ENCODE data around the gene HDAC4. TPM values are rescaled to one million over a fixed set of nuclear protein-coding genes. Genes with fewer than 3 reads are reported as not detected.
A peak's percentile ranks its signal among the peaks of the same experiment; 100 is the strongest.

HDAC4 gene
- total and polyA plus RNA-seq, 2 of the 8 experiments (the other 6 are each of a cell fraction or from before 2014, with no cell fraction given) = 15.4 to 31.5 TPM

DNA sequence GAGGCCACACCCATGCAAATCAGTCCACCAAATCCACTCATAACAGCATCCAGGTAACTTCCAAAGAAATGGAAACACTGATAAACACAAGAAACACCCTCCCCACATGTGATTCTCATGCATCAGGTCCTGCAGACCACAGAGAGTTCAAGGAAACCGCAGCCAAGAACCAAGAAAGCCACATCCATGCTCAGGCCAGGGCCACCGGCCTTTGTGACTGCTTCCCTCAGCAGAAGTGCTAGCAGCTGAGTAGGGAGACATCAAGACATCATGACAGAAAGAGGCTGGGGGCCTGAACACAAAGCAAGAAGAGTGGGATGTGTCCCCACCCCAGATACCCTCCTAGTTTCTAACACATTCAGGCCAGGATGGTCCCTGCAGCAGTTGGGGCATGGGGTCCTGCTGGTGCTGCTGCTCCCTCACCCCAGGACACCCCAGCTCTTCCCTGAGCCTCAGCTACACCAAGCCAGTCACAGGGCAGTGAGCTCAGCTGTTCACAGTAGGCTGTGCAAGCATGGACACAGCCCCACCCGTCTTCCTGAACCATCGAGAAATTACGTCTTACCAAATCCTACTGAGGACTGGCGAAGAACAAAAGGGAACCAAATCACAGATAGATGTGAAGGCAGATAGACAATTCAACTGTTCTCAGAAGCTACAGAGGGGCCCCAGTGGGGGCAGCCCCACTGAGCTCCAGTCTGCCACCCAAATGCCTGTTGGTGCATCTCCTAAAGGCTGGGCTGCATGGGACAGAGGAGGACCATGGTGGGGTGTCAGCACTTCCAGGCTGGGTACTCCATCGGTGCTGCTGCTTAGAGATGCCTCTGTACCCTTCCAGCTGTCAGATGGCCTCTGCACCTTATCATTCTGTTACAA, 60.9 kb downstream of the HDAC4 start:
- H3K79me2 ChIP-seq (ENCODE audit: control insufficient read depth in 1 of 2, insufficient read depth in 2 of 2, low read length in 2 of 2) = peaks cover 7 to 96% of the 10 kb centered on the region in 2 experiments; a peak in 3 of 4 replicates
- CTCF ChIA-PET (ENCODE audit: partially characterized antibody) = interaction anchor here (0.8 to 1.2 kb wide), 2 partner anchors 146 to 195 kb away, joined by 3 to 5 read pairs; no protein-coding TSS in a partner anchor
- H2BK20ac ChIP-seq (ENCODE audit: low read length) = no peak overlapping the region
- no peak overlapping the region for H3K18ac ChIP-seq (ENCODE audit: extremely low read depth, low read length)
- no peak overlapping the region for H3K14ac ChIP-seq (ENCODE audit: insufficient read length)
- no peak overlapping the region for H2BK12ac ChIP-seq (ENCODE audit: low read depth, low read length)
- POLR2A ChIA-PET (ENCODE audit: partially characterized antibody) = interaction anchor here (1.7 kb wide), 1 partner anchor 90 kb away, joined by 4 read pairs; no protein-coding TSS in a partner anchor
- H2BK5ac ChIP-seq (ENCODE audit: low read depth, low read length) = no peak overlapping the region
- no peak overlapping the region for H3K4me2 ChIP-seq (ENCODE audit: insufficient read depth in 1 of 2, low read depth in 2 of 2, low read length in 2 of 2)
- H3K27me3 ChIP-seq (replicated peaks in 1 of 4; ENCODE audit: control insufficient read depth in 3 of 4, extremely low read depth in 1 of 4, insufficient read depth in 3 of 4, low read length in 3 of 4) = no peaks in the 10 kb centered on the region
- H2BK120ac ChIP-seq (replicated peaks; ENCODE audit: low read depth, low read length) = no peak overlapping the region
- H4K20me1 ChIP-seq (replicated peaks in 1 of 2; ENCODE audit: control insufficient read depth in 1 of 2, insufficient read depth in 2 of 2, low read length in 2 of 2) = peaks cover 19 to 33% of the 10 kb centered on the region in 2 experiments
- peaks cover 27% of the 10 kb centered on the region for H3K79me1 ChIP-seq (ENCODE audit: low read depth, low read length)
- no peak overlapping the region for H2AFZ ChIP-seq (ENCODE audit: low read length)
- no peak overlapping the region for H3K56ac ChIP-seq (replicated peaks; ENCODE audit: insufficient read length, low read depth, low read length)
- H3K9me3 ChIP-seq (ENCODE audit: insufficient read depth in 2 of 2, low read depth in 1 of 2, low read length in 1 of 2) = no peaks in the 10 kb centered on the region
- DNase-seq (ENCODE audit: low read depth in 1 of 2, low spot score in 2 of 2) = no peak
- H3K9ac ChIP-seq (replicated peaks in 1 of 4; ENCODE audit: extremely low read depth in 1 of 4, low read depth in 3 of 4, low read length in 3 of 4) = no peak overlapping the region
- H3K27ac ChIP-seq (ENCODE audit: low read depth, low read length) = no peak overlapping the region
- no peak overlapping the region for H4K91ac ChIP-seq (replicated peaks; ENCODE audit: insufficient read length, low read length)
- FAIRE-seq = no peak
- H2BK15ac ChIP-seq (ENCODE audit: low read length) = no peak overlapping the region
- no peaks in the 10 kb centered on the region for H3K36me3 ChIP-seq (ENCODE audit: control insufficient read depth in 2 of 4, insufficient read depth in 4 of 4, low read length in 3 of 4)
- H3K23ac ChIP-seq (ENCODE audit: insufficient read length) = no peak overlapping the region
- 0 out of 2 replicates have a peak overlapping the region, but pooled peaks have one; percentile 57 for H4K8ac ChIP-seq (ENCODE audit: extremely low read depth, insufficient read depth, low read length)
- H3K4me3 ChIP-seq (ENCODE audit: extremely low read depth in 1 of 4, insufficient read depth in 2 of 4, low read depth in 3 of 4, low read length in 4 of 4) = no peak overlapping the region
- no peak overlapping the region for H3K4ac ChIP-seq (replicated peaks; ENCODE audit: insufficient read length, low read depth, low read length)
- H3K23me2 ChIP-seq (ENCODE audit: low read depth, low read length) = no peaks in the 10 kb centered on the region
- WGBS, 2 experiments (ENCODE audit: extremely low coverage in 1 of 2, insufficient coverage in 1 of 2, insufficient read length in 1 of 2, insufficient replicate concordance in 2 of 2, low coverage in 1 of 2, low lambda C conversion rate in 2 of 2, missing lambda C conversion rate in 1 of 2) = 94% methylated on average over 7 of the region's 7 CpGs; no CpG with 5 or more reads in 1 of the 2 experiments
- no peak overlapping the region for H4K5ac ChIP-seq (ENCODE audit: insufficient read length, low read depth, low read length)
- peaks cover 0 to 13% (median 6%) of the 10 kb centered on the region in 4 experiments; a peak in 5 of 7 replicates for H3K4me1 ChIP-seq (replicated peaks in 1 of 4; ENCODE audit: control insufficient read depth in 3 of 4, insufficient read depth in 4 of 4, low read length in 3 of 4)
- H2AK5ac ChIP-seq (ENCODE audit: low read depth, low read length) = no peak overlapping the region
- TF ChIP-seq USF2 (IDR thresholded peaks at IDR 0.05; ENCODE audit: low read length) (no peak), JUN (IDR thresholded peaks at IDR 0.05; ENCODE audit: low read depth, low read length) (no peak), CBX8 (IDR thresholded peaks at IDR 0.05; ENCODE audit: borderline replicate concordance, low read depth, low read length) (no peak), POU5F1 (IDR thresholded peaks at IDR 0.05; ENCODE audit: low read depth, low read length) (no peak), KDM1A (IDR thresholded peaks at IDR 0.05; ENCODE audit: borderline replicate concordance, low read length) (no peak), SP4 (IDR thresholded peaks at IDR 0.05; ENCODE audit: low read length) (no peak), TBP (IDR thresholded peaks at IDR 0.05; ENCODE audit: low read depth, low read length) (no peak), FOSL1 (IDR thresholded peaks at IDR 0.05; ENCODE audit: insufficient read depth, low read depth, low read length) (no peak), RFX5 (IDR thresholded peaks at IDR 0.05; ENCODE audit: borderline replicate concordance, low read depth, low read length) (no peak), SP1 (IDR thresholded peaks at IDR 0.05; ENCODE audit: low read depth, low read length) (no peak), TCF12 (IDR thresholded peaks at IDR 0.05; ENCODE audit: low read depth, low read length) (no peak), EGR1 (IDR thresholded peaks at IDR 0.05; ENCODE audit: borderline replicate concordance, low read depth, low read length) (no peak)

All from H1 (cell line).